Left ventricle myocardium inferior (tissue), 1 donor: ENCODE measurements around the gene SPTBN5. TPM values are rescaled to one million over a fixed set of nuclear protein-coding genes. Genes with fewer than 3 reads are reported as not detected.

Experiments used
- DNase-seq: peaks from one replicate; pipeline ENCODE4 v3.0.0-alpha.2; 2020
- H3K27ac ChIP-seq: fragments of 200-600 bp; replicated peaks from 2 replicates; pipeline ENCODE4 v1.8.0; 2021
- H3K27me3 ChIP-seq: fragments of 200-600 bp; 2 replicates; pipeline ENCODE4 v1.8.0; 2021; ENCODE audit warnings: low read depth
- H3K36me3 ChIP-seq: fragments of 200-600 bp; 2 replicates; pipeline ENCODE4 v1.8.0; 2021
- H3K4me1 ChIP-seq: fragments of 200-600 bp; 2 replicates; pipeline ENCODE4 v1.8.0; 2021
- H3K4me3 ChIP-seq: fragments of 200-600 bp; 2 replicates; pipeline ENCODE4 v1.8.0; 2021; ENCODE audit warnings: mild to moderate bottlenecking, moderate library complexity
- H3K9me3 ChIP-seq: fragments of 200-600 bp; replicated peaks from 2 replicates; pipeline ENCODE4 v1.8.0; 2021
- CTCF ChIP-seq: fragments of 200-600 bp; IDR thresholded peaks from 2 replicates; pipeline ENCODE4 v1.8.0; 2021; ENCODE audit warnings: antibody characterized with exemption, mild to moderate bottlenecking, borderline replicate concordance
- intact Hi-C: fragments of 100-400 bp; cut with micrococcal nuclease; formaldehyde crosslinking; loops from one replicate; pipeline ENCODE4 v1.11.0; 2022
- total RNA-seq: library from RNA; stranded (reverse); fragmentation: NEBNext Ultra II Directional; extraction: Animal tissue kit (Norgen Biotek cat#: 25700); gene quantifications from one replicate; pipeline ENCODE4 v1.2.1, GENCODE V29; 2021
- donor health status: DM: no; HTN: yes; CAD: no; lungs with severe emphysema.

The SPTBN5 gene
- total RNA-seq, 1 donor from 2014 or later: 2.7 TPM

GRCh38 chr15:41900526-41901380 lies 6.9 kb upstream of the SPTBN5 start:
- H3K4me3 ChIP-seq: no peak overlapping the region
- H3K27ac ChIP-seq: peak overlapping the region; percentile 42
- no peak for TF ChIP-seq CTCF
- H3K36me3 ChIP-seq: peaks cover 62% of the 10 kb centered on the region
- H3K4me1 ChIP-seq: peaks cover 39% of the 10 kb centered on the region
- no peaks in the 10 kb centered on the region for H3K9me3 ChIP-seq
- DNase-seq: no peak
- intact Hi-C loops: loop anchor here (10.0 kb wide), 1 partner anchor 126 kb away; the partner anchor contains the start of gene MAPKBP1
- H3K27me3 ChIP-seq: no peaks in the 10 kb centered on the region

DNA sequence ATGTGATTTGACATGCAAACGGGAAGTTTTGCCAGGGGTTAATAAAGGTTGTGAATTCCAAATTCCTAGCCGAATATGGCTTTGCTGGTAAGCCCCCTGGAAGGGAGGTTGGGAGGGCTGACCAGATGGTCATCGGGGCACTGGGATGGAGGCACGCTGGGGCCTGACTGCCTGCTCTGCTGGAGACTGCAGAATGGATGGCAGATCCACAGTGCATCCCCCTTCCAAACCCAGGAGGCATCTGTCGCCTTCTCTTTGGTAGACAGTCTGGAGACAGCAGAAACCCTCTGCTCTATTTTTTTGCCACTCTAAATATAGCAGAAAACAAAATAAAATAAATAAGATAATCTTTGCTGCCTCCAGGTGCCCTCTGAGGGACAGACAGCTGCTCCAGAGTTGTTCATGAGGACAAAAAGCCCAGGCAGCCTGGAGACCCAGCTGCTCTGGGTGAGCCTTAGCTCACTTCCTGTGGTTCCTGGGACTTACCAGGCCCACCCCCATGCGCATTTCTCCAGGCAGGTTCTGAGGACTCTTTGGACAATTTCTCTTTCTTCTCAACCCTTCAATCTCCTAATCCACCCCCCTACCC lies 6.1 kb upstream of the SPTBN5 start:
- Histone ChIP-seq H3K9me3 (no peaks in the 10 kb centered on the region), H3K27ac (peak overlapping the region; percentile 42), H3K4me3 (no peak overlapping the region), H3K27me3 (no peaks in the 10 kb centered on the region), H3K36me3 (peaks cover 54% of the 10 kb centered on the region), H3K4me1 (peaks cover 39% of the 10 kb centered on the region)
- DNase-seq: no peak
- TF ChIP-seq CTCF: no peak
- intact Hi-C loops: loop anchor here (10.0 kb wide), 1 partner anchor 125 kb away; the partner anchor contains the start of gene MAPKBP1

DNA sequence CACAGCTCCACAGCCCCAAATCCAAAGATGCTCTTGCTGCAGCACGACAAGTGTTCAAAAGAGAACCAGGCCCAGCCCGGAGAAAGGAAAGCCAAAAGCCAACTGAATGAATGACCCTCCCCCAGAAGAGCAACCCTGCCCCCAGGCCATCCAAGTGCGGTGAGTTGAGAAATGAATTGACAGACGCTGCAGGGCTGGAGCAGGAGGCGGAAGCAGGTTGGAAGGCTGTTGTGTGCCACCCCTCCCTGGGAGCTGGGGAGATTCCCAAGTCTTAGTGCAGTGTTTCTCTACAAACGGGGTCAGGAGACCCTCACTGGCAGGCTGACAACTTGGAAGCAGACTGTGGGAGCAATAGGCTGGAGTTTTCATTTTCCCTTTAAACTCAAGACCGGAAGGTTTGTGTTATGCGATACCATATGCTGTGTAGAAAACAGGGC lies 3.5 kb upstream of the SPTBN5 start:
- intact Hi-C loops: no loop called here
- peaks cover 46% of the 10 kb centered on the region for H3K36me3 ChIP-seq
- no peak for TF ChIP-seq CTCF

DNA sequence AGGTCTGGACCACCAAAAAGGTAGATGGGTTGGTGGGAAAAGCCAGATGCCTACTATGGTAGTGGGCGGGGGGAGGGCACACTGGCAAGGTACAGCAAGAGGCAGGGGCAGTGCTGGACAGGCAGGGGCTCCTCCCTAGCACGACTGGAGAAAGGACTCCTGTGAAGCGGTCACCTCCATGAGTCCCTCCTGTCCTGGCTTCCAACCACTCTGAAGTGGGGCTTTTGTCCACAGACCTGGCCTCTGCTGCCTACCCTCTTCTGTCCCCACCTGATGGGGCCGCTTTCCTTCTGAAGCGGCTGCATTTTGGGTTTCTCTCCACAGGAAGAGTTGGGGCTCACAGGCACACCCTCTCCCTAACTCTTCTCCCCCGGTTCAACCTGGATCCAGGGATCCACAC lies 2.7 kb upstream of the SPTBN5 start:
- Histone ChIP-seq H3K9me3 (no peaks in the 10 kb centered on the region), H3K27ac (peak overlapping the region; percentile 24), H3K27me3 (no peaks in the 10 kb centered on the region), H3K36me3 (peaks cover 42% of the 10 kb centered on the region), H3K4me1 (peaks cover 56% of the 10 kb centered on the region), H3K4me3 (no peak overlapping the region)
- no peak for DNase-seq
- intact Hi-C loops: no loop called here
- TF ChIP-seq CTCF: no peak

More for the DNA sequence above, 3.5 kb upstream of the SPTBN5 start:
- no peaks in the 10 kb centered on the region for H3K9me3 ChIP-seq
- H3K4me3 ChIP-seq: no peak overlapping the region
- H3K4me1 ChIP-seq: peaks cover 48% of the 10 kb centered on the region
- DNase-seq: no peak
- no peaks in the 10 kb centered on the region for H3K27me3 ChIP-seq
- peak overlapping the region; percentile 20 for H3K27ac ChIP-seq

DNA sequence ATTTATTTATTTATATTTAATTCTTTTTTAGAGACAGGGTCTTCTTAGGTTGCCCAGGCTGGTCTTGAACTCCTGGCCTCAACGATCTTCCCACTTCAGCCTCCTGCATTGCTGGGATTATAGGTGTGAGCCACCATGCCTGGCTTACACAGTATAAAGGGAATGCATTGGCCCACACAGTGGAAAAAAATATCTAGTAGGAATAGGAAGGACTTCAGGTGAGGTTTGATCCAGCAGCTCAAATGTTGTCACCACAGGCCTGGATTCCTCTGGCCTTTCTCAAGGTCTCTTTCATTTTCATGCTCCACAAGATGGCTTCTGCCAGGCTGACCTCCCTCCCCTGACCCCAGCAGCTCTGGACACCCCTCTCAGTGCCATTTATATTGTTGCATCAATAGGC lies 2.1 kb upstream of the SPTBN5 start:
- H3K9me3 ChIP-seq: no peaks in the 10 kb centered on the region
- H3K4me3 ChIP-seq: no peak overlapping the region
- peak overlapping the region; percentile 91 for H3K27ac ChIP-seq
- H3K4me1 ChIP-seq: peaks cover 56% of the 10 kb centered on the region
- no peak for TF ChIP-seq CTCF
- intact Hi-C loops: no loop called here
- no peaks in the 10 kb centered on the region for H3K27me3 ChIP-seq
- no peak for DNase-seq
- peaks cover 40% of the 10 kb centered on the region for H3K36me3 ChIP-seq
